GM21825 (cell line): ENCODE data around the gene EMC1.
A peak's percentile ranks its signal among the peaks of the same experiment; 100 is the strongest.
"Not testable (repeated sequence)": the region's sequence is repeated elsewhere in the genome, so short reads cannot be mapped to it uniquely, and the experiment has no call there.

Experiments used
- ATAC-seq: cut with Tn5 transposase; IDR thresholded peaks from one replicate; pipeline ENCODE4 v1.9.1; 2021; ENCODE audit warnings: mild to moderate bottlenecking, moderate library complexity; ENCODE audit not compliant: unreplicated experiment

The EMC1 gene

DNA sequence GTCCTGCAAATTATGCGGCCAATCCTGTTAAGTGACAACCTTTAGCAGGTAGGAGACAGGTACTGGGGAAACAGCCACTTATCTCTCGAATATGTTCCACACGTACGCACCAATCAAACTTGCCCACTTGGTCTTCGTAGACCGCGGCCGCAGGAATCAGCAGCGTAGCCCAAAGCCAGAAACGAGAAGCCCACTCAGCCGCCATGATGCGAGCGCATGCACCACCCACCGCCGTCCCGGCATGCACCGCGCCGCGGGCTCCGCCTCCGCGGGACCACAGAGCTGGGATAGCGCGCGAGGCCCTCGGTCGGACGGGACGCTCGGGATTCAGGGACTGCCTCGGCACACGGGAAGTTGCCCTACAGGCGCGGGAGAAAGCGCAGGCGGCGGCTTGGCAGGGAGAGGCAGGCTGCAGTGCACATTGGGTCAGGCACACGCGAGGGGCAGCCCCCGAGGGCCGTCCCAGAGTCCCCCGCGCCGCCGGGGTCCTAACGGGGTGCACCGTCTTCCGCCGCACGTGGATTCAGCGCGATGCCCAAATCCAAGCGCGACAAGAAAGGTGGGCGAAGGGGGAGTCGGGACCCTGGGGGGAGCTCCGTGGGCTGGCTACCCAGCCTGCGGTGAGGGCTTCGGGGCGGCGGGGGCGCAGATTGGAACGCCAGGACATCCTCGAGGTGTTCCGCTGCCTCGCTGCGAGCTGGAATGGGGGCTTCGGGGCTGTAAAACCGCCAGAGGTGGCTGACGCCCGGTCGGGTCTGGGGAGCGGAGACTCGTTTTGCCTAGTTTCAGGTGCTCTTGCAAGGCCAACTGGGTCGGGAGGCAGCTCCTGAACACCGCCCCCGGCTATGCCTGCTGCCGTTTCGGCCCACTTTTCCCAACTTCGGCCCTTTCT is at the start of gene EMC1, which contains the start of gene MRTO4:
Gene EMC1 (minus strand): TSS at position 220 of the 892 bp plus-strand sequence. CDS start 15 bp downstream, at position 205.
Gene MRTO4 (plus strand): TSS at position 501 of the 892 bp plus-strand sequence. CDS start 31 bp downstream, at position 532.
- peak; percentile 74 for ATAC-seq

DNA sequence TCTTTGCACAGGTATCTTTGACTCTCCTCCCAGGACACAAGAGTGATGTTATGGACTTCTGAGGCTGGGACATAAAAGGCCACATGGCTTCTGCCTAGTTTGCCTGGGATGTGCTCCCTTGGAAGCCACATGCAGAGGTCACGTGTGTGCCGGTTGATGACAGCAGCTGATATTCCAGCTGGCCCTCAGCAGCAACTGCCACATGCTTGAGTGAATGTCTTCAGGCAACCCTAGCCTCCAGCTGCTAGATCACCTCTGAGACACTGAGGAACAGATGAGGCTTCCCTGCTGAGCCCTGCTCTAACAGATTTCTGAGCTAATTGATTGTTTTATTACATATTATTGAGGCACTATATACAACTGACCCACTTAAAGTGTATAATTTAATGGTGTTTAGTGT is 48.9 kb upstream of the EMC1 start:
- no peak for ATAC-seq

DNA sequence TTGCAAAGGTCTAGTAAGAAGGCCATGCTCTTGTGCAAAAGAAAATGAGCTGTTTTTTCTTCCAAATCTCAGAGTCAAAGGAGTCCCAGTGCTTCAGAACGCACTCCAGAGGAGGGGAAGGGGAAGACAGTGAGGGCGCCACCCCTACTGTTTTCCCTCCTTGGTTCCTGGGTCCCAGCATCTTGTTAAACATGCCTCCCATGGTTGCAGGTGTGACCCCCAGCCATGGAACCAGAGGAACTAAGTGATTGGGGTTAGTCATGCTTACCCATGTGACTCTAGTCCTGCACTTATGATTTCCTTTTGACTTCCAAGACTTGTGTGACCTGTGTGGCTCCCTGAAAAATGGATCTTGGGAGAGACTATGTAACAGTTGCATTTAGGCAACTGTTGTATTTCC is 43.3 kb upstream of the EMC1 start:
- ATAC-seq: no peak

DNA sequence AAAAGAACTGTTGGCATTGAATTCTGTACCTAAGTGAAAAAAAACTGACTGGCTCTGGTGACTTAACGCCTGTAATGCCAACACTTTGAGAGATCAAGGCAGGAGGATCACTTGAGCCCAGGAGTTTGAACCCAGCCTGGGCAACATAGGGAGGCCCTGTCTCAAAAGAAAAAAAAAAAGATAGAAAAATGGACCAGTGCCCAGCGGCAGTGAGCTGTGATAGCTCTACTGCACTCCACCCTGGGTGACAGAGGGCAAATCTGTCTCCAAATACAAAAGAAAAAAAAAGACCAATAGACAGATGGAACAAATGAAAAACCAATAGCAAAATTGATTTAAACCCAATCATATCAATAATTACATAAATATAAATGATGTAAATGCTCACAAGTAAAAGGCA is 37.9 kb upstream of the EMC1 start:
- no peak for ATAC-seq

DNA sequence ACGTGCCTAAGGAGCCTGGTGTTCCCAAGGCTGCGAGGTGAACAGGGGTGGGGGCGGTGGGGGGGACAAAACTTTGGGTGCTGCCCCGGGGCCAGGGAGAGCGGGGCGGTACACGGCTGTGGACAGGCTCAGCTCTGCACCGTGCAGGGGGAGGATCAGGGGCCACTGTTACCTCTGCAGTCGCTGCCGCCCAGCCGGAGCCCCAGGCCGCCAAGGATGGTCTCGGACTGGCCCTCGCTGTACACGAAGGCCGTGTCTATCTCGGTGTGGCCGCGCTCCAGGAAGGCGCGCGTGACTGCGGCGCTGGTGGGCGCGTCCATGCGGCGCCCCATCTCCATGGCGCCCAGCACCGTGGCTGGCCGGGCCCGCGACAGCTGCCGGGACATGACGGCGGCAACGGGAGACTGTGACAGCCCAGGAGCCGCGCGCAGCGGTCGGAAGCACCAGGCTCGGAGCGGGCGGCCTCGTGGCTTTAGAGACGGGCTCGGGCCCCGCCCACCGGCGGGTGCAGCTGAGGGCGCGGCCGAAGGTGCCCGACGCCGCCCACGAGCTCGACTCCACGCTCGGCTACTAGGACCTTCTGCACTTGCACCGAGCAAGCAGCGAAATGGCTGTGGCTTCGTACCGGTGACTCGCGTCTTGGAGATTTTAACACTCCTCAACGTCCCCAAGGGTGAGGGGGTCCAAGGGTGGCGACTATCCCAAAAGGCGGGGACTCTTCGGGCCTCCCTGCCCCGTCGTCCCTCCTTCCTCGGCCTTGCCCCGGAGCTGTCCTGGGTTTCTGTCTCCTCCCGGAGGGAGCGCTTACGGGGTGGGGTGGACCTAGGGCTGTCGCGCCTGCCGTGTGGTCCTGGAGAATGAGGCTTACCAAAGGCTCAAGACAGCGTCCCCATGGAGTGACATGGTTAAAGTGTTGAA is 37.3 kb upstream of the EMC1 start, which contains the start of gene AKR7A3:
Gene AKR7A3 (minus strand): TSS at position 447 of the 918 bp plus-strand sequence. CDS start 61 bp downstream, at position 386.
- ATAC-seq: not testable (repeated sequence)

DNA sequence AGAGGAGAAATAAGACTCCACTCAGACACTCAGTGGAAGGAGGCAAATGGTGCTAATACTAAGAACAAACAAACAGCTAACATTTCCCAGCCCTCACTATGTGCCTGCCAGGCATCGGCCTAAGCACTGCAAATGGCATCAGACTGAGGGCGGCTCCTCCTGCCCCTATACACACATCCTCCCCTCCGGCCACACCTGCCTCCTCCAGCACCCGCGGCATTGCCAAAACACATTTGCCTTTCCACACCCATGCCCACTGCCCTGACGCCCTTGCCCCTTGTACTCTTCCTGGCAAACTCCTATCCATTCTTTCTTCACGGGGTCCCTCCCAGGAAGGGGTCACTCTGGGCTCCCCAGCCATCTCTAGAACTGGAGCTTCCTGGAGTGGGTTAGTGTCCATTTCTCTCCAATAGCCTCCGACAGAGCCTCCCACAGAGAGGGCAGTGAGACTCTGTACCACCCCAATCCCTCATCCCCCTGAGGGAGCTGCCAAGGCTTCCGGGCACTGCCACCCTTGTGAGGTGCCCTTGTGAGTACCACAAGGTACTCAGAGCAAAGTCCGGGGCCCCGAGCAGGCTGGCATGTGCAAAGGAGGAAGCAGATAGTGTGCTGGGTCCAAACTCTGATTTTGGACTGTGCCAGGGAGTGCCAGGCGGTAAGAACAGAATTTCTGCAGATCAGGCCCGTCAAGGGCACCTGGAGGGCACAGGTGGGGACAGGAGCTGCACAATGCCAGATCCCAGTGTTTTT is 36.3 kb upstream of the EMC1 start:
- no peak for ATAC-seq

DNA sequence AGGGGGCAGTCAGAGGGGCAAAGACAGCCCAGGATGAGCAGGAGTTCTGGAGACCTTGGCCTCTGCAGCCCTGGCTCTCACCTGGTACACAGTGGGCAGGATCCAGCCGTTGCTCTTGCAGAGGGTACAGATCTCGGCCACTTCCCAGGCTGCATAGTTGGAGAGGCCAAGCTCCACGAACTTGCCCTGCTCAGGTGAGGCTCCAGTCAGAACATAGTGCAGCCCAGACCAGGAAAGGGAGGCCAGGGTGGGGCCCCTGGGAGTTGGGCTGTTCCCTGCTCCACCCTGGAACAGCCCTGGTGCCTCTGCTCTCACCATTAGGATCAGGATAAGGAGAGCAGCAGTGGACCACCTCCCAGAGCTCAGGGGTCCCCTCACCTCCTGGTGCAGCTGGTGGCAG is 34.5 kb upstream of the EMC1 start:
- ATAC-seq: not testable (repeated sequence)

DNA sequence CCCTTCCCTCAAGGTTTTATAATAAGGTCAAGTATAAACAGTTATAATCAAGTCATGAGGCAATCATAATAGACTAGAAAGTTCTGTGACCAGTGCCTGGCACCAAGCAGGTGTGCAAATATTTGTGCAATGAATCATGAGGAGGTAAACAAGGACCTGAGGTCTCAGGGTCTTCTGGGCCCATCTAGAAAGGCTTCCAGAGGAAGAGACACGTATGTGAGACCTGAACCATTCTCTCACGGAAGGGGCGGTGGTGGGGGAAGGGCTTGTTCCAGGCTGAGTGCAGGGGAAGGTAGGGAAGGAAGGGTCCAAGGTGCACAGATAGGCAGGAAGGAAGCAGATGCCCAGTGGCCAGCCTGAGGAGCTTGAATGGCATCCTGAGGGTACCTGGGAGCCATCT is 34.0 kb upstream of the EMC1 start:
- not testable (repeated sequence) for ATAC-seq

DNA sequence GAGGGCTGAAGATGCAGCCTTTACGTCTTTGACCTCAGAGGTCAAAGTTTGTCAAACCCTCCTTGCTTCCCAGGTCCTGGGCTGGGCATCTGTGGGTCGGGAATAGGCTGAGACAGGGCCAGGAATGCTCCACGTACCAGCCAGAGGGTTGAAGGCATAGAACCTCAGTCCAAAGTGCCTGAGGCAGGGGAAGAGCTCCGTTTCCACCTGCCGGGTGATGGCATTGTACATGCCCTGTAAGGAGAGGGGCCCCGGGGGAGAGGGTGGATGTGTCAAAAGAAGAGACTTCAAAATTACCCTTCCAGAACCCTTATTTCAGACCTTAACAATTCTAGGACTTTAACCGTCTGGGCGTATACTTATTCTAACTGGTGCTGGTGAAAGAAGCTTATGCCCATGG is 33.6 kb upstream of the EMC1 start:
- ATAC-seq: no peak

DNA sequence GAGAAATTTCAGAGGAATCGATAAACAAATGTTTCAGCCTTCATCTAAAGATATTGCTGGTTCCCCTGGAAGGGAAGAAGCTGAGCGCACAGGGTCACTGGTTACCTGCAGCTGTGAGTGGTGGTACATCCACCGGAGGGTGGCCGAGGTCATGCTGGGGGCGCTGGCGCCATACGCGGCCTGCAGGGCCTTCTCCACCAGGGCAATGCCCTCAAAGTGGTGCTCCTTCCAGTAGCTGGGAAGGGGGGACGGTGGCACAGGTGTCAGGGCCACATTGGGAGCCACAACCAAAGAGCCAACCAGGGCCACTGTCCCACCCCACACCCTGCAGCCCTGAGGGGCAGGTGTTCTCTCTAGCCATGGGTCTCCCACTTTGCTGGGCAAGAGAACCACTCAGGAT is 32.6 kb upstream of the EMC1 start:
- ATAC-seq: no peak

DNA sequence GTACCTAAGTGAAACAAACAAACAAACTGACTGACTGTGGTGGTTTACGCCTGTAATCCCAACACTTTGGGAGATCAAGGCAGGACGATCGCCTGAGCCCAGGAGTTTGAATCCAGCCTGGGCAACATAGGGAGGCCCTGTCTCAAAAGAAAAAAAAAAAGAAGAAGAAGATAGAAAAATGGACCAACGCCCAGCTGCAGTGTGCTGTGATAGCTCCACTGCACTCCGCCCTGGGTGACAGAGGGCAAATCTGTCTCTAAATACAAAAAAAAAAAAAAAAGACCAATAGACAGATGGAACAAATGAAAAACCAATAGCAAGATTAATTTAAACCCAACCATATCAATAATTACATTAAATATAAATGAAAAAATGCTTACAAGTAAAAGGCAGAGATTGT is 23.3 kb upstream of the EMC1 start:
- ATAC-seq: no peak

DNA sequence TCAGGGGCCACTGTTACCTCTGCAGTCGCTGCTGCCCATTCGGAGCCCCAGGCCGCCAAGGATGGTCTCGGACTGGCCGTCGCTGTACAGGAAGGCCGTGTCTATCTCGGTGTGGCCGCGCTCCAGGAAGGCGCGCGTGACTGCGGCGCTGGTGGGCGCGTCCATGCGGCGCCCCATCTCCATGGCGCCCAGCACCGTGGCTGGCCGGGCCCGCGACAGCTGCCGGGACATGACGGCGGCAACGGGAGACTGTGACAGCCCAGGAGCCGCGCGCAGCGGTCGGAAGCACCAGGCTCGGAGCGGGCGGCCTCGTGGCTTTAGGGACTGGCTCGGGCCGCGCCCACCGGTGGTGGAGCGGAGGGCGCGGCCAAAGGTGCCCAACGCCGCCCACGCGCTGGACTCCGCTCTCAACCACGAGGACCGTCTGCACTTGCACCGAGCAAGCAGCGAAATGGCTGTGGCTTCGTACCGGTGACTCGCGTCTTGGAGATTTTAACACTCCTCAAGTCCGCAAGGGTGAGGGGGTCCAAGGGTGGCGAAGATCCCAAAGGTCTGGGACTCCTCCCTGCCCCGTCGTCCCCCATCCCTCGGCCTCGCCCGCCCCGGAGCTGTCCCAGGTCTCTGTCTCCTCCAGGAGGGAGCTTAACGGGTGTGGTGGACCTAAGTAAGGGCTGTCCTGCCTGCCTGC is 22.7 kb upstream of the EMC1 start:
- ATAC-seq: not testable (repeated sequence)

DNA sequence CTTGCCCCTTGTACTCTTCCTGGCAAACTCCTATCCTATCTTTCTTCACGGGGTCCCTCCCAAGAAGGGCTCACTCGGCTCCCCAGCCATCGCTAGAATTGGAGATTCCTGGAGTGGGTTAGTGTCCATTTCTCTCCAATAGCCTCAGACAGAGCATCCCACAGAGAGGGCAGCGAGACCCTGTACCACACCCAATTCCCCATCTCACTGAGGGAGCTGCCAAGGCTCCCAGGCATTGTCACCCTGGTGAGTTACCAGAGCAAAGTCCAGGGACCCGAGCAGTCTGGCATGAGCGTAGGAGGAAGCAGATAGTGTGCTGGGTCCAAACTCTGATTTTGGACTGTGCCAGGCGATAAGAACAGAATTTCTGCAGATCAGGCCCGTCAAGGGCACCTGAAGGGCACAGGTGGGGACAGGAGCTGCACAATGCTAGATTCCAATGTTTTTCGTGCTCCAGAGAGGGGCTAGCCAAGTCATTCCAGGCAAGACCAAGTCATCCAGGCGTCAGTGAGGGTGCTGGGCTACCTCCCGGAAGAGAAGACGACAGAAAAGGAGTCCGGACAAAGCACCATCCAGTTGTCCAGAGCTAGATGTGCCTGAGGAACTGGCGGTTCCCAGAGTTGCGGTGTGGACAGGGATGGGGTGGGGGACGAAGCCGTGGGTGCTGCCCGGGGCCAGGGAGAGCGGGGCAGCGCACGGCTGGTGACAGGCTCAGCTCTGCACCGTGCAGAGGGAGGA is 22.0 kb upstream of the EMC1 start:
- ATAC-seq: no peak

DNA sequence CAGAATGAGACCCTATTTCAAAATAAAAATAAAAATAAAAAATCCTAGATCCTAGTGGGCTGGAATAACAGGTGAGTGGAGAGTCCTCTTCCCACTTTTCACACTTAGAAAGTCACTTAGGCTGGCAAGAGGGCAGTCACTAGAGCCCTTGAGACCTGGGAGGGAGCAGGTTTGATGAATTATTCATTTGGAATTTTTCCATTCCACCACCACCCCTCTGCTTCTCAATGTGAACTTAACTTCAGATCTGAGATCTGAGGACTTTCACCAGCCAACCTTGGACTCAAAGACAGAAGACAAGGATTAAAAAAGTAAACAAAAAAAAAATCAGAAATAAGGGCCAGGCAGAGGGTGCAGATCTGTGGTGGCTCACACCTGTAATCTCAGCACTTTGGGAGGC is 20.7 kb upstream of the EMC1 start:
- ATAC-seq: no peak

DNA sequence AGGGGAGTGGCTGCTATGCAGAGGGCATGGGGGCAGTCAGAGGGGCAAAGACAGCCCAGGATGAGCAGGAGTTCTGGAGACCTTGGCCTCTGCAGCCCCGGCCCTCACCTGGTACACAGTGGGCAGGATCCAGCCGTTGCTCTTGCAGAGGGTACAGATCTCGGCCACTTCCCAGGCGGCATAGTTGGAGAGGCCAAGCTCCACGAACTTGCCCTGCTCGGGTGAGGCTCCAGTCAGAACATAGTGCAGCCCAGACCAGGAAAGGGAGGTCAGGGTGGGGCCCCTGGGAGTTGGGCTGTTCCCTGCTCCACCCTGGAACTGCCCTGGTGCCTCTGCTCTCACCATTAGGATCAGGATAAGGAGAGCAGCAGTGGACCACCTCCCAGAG is 19.0 kb upstream of the EMC1 start:
- ATAC-seq: not testable (repeated sequence)

DNA sequence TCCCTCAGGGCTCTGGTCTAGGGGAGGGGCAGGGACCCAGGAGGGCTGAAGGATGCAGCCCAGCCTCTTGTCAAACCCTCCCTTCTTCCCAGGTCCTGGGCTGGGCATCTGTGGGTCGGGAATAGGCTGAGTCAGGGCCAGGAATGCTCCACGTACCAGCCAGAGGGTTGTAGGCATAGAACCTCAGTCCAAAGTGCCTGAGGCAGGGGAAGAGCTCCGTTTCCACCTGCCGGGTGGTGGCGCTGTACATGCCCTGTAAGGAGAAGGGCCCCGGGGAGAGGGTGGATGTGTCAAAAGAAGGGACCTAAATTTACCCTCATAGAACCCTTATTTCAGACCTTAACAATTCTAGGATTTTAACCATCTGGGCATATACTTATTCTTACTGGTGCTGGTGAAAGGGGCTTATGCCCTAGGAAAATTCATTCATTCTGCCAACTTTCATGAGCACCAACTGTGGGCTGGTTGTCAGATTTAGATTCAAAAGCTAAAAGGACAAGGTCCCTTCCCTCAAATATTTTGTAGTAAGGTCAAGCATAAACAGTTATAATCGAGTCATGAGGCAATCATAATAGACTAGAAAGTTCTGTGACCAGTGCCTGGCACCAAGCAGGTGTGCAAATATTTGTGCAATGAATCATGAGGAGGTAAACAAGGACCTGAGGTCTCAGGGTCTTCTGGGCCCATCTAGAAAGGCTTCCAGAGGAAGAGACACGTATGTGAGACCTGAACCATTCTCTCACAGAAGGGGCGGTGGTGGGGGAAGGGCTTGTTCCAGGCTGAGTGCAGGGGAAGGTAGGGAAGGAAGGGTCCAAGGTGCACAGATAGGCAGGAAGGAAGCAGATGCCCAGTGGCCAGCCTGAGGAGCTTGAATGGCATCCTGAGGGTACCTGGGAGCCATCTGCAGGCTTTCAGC is 18.4 kb upstream of the EMC1 start:
- not testable (repeated sequence) for ATAC-seq

DNA sequence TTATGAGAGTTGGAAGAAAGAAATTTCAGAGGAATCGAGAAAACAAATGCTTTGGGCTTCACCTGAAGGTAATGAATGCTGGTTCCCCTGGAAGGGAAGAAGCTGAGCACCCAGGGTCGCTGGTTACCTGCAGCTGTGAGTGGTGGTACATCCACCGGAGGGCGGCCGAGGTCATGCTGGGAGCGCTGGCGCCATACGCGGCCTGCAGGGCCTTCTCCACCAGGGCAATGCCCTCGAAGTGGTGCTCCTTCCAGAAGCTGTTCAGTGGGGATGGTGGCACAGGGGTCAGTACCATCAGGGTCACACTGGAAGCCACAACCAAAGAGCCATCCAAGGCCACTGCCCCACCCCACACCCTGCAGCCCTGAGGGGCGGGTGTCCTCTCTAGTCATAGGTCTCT is 17.1 kb upstream of the EMC1 start:
- no peak for ATAC-seq

DNA sequence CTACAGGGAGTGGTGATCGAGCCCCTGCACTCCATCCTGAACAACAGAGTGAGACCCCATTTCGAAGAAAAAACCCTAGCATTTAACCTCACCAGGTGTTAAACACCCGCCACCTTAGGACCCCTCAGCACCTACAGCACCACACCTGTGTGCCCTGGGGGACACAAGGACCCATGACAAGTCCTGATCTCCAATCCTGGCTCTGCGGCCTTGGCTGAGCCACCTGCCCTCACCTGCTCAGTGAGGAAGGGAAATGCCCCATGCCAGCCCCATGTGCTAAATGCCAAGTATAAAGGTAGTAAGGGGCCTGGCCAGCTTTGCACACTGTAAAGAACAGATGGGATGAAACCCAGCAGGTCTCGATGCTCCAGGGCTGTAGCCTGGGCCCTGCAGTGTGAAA is 11.4 kb upstream of the EMC1 start:
- ATAC-seq: no peak
